ENCODE data around the gene IGBP1.

DNA sequence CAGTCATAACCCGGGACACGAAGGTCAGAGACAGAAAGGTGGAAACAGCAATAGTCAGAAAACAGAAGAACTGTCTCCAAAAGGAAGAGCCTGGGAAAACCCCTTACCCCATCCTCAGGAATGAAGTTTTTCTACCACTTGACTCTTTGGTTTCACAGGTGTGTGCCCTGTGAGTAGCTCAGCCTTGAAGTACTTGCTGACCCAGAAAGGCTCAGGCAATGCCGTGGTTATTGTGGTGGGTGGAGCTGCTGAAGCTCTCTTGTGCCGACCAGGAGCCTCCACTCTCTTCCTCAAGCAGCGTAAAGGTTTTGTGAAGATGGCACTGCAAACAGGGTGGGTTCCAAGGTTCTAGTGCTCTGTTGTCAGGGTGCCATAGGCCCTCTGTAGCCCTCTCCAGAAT is 68.5 kb downstream of the IGBP1 start:
- TF ChIP-seq EP300 (IDR thresholded peaks at IDR 0.05; ENCODE audit: borderline replicate concordance) (no peak), ZBTB7A (IDR thresholded peaks at IDR 0.05; ENCODE audit: low read depth) (no peak), CREB1 (IDR thresholded peaks at IDR 0.05; ENCODE audit: low read depth) (no peak), NFIC (IDR thresholded peaks at IDR 0.05) (no peak), FOXM1 (IDR thresholded peaks at IDR 0.05; ENCODE audit: borderline replicate concordance, low read depth) (no peak), TAF1 (IDR thresholded peaks at IDR 0.05; ENCODE audit: low read depth) (no peak), CEBPB (IDR thresholded peaks at IDR 0.05) (no peak)
- TF ChIP-seq, protein P1, sequence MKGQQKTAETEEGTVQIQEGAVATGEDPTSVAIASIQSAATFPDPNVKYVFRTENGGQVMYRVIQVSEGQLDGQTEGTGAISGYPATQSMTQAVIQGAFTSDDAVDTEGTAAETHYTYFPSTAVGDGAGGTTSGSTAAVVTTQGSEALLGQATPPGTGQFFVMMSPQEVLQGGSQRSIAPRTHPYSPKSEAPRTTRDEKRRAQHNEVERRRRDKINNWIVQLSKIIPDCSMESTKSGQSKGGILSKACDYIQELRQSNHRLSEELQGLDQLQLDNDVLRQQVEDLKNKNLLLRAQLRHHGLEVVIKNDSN (IDR thresholded peaks at IDR 0.05): no peak
- TF ChIP-seq, protein P2, sequence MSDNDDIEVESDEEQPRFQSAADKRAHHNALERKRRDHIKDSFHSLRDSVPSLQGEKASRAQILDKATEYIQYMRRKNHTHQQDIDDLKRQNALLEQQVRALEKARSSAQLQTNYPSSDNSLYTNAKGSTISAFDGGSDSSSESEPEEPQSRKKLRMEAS (IDR thresholded peaks at IDR 0.05): no peak

All from Ishikawa (cell line).